Dedifferentiated amniotic fluid mesenchymal stem cell (primary cell): ENCODE data around the gene TAF1B.

Source experiments
- DNase-seq: peaks from one replicate; pipeline ENCODE4 v3.0.0-alpha.2; 2016; ENCODE audit errors: extremely low spot score

The TAF1B gene

GRCh38 chr2:9983401-9984216 is 140.3 kb downstream of the TAF1B start:
- no peak for DNase-seq
